ENCODE data around the gene AAGAB. TPM values are rescaled to one million over a fixed set of nuclear protein-coding genes. Genes with fewer than 3 reads are reported as not detected.

Gene AAGAB
- total RNA-seq, 1 donor from 2014 or later: 20.9 TPM

DNA sequence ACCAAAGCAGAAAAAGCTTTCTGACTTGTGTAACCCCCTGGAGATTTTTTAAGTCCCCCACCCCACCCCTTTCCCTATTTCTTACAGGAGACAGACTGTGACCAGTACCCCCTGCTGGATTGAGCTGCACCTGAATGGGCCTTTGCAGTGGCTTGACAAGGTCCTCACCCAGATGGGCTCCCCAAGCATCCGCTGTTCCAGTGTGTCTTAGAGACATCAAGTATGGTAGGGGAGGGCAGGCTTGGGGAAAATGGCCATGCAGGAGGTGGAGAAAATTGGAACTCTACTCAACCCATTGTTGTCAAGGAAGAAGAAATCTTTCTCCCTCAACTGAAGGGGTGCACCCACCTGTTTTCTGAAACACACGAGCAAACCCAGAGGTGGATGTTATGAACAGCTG, 64.1 kb downstream of the AAGAB start:
- Histone ChIP-seq H3K27me3 (ENCODE audit: low read depth) (no peaks in the 10 kb centered on the region), H3K4me3 (no peak overlapping the region), H3K36me3 (peaks cover 35% of the 10 kb centered on the region), H3K27ac (replicated peaks) (peak overlapping the region; percentile 93), H3K4me1 (peaks cover 84% of the 10 kb centered on the region), H3K9me3 (replicated peaks) (no peaks in the 10 kb centered on the region)
- intact Hi-C loops (cut with micrococcal nuclease): no loop called here
- no peak for DNase-seq
- no peak for TF ChIP-seq CTCF (IDR thresholded peaks at IDR 0.05; ENCODE audit: borderline replicate concordance)

DNA sequence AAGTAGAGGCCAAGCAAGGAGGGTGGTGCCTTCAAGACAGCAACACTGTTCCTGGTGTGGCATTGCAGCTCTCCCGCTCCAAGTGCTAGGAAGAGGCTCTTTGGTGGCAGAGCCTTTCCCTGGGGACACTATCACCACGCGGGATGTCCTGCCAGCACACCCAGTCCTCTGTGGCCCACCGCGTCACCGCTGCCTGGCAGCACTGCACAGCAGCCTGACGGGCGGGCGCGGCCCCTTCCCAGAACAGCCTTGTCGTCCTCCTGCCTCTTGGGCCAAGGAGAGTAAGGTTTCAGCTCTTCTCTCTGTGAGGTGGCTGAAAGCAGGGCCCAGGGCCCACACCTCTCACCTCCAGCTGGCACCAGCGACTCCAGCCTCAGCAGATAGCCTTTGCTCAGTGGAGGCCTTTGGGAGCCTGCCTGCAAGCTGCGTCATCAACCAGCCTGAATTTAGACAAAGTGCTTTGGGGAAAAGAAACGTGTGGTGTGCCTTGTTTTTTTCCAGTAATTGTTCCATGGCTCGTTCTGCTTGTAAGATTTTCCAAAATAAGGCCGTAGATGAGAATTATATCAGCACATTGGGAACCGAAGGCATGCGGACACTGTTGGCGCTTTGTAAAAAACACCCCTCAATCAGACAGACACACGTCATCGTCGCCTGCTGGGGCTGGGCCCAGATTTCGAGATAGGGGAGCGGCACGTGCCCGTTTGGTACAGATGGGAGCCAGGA, 65.0 kb downstream of the AAGAB start:
- intact Hi-C loops (cut with micrococcal nuclease): no loop called here
- H3K27me3 ChIP-seq (ENCODE audit: low read depth): no peaks in the 10 kb centered on the region
- H3K4me1 ChIP-seq: peaks cover 84% of the 10 kb centered on the region
- peaks cover 41% of the 10 kb centered on the region for H3K36me3 ChIP-seq
- no peak overlapping the region for H3K4me3 ChIP-seq
- peak; percentile 92 for DNase-seq
- no peaks in the 10 kb centered on the region for H3K9me3 ChIP-seq (replicated peaks)
- no peak for TF ChIP-seq CTCF (IDR thresholded peaks at IDR 0.05; ENCODE audit: borderline replicate concordance)
- H3K27ac ChIP-seq (replicated peaks): peak overlapping the region; percentile 93

- Histone ChIP-seq H3K4me3 (no peak overlapping the region), H3K27ac (replicated peaks) (peak overlapping the region; percentile 93), H3K27me3 (ENCODE audit: low read depth) (no peaks in the 10 kb centered on the region), H3K4me1 (peaks cover 84% of the 10 kb centered on the region), H3K36me3 (peaks cover 44% of the 10 kb centered on the region), H3K9me3 (replicated peaks) (no peaks in the 10 kb centered on the region)
- no peak for TF ChIP-seq CTCF (IDR thresholded peaks at IDR 0.05; ENCODE audit: borderline replicate concordance)
- intact Hi-C loops (cut with micrococcal nuclease): no loop called here
- no peak for DNase-seq
These were observed 65.8 kb downstream of the AAGAB start for GRCh38 chr15:67188551-67189218.

DNA sequence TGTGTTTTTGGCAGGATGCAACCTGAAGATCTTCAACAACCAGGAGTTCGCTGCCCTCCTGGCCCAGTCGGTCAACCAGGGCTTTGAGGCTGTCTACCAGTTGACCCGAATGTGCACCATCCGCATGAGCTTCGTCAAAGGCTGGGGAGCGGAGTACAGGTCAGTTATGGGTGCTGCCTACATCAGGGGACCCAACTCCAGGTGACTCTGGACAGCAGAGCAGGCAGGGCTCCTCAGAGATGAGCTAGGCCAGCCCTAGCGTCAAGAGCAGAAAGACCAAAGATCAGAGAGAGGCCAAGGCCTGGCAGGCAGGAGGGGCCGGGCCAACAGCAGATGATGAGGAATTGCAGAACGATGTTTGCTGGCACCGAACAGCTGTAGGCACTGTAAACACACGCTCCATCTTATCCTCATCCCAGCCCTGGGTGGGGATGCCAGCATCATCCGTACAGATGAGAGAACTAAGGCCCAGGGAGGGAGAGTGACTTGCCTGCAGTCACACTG, 67.1 kb downstream of the AAGAB start:
- Histone ChIP-seq H3K9me3 (replicated peaks) (no peaks in the 10 kb centered on the region), H3K36me3 (peaks cover 43% of the 10 kb centered on the region), H3K27me3 (ENCODE audit: low read depth) (no peaks in the 10 kb centered on the region), H3K4me1 (peaks cover 75% of the 10 kb centered on the region), H3K4me3 (no peak overlapping the region), H3K27ac (replicated peaks) (peak overlapping the region; percentile 93)
- TF ChIP-seq CTCF (IDR thresholded peaks at IDR 0.05; ENCODE audit: borderline replicate concordance): no peak
- intact Hi-C loops (cut with micrococcal nuclease): no loop called here
- no peak for DNase-seq

DNA sequence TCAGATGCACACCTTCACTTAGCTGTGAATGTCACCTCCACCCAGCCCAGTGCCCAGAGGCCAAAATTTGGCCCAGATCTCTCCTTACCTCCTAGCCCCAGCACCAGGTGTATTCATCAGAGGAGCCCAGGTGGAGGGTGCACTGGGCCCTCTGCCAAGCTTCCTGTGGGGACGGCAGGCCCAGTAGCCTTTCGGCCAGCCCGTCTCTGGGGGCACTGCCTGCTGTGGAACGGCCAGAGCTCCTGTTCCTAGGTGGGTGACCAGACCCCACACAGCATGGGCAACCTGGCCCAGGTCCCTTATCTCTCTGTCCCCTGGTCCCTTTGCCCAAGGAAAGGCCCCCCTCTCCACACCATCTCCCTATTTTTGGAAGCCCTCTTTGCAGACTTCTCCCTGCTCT, 67.8 kb downstream of the AAGAB start:
- no peaks in the 10 kb centered on the region for H3K9me3 ChIP-seq (replicated peaks)
- no peak overlapping the region for H3K4me3 ChIP-seq
- DNase-seq: no peak
- intact Hi-C loops (cut with micrococcal nuclease): no loop called here
- no peaks in the 10 kb centered on the region for H3K27me3 ChIP-seq (ENCODE audit: low read depth)
- peak overlapping the region; percentile 93 for H3K27ac ChIP-seq (replicated peaks)
- peaks cover 41% of the 10 kb centered on the region for H3K36me3 ChIP-seq
- no peak for TF ChIP-seq CTCF (IDR thresholded peaks at IDR 0.05; ENCODE audit: borderline replicate concordance)
- peaks cover 75% of the 10 kb centered on the region for H3K4me1 ChIP-seq
